ENCODE results near the gene SPPL2C.

DNA sequence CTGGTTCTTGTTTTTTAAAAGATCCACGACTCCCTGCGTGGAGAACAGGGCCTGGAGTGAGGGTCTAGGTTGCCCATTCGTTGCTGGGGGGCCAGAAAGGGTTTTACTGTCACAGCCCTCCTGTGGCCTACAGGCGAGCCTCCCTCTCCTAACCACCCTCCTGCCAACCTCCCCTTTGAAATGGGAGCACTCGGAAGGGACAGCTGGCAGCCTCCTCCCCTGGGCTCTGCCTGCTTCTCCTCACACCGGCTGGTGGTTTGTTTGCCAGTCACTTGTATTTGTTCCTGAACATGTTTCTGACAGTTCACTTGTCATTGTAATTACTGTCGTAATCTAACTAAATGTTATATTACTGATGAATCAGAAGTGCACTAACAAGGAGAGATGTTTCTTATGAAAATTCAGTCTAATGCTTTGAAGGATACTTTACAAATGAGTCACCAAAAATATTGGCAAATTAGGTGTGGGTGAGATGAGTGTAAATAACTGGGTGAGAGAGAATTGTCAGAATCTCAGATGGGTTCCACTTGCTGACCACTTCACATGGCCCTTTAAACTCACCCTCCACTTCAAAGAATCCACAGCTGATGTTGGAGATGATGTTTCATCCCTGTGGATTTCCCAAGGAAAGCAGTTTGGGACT, 2.7 kb upstream of the SPPL2C start:
- TF ChIP-seq, protein P1, sequence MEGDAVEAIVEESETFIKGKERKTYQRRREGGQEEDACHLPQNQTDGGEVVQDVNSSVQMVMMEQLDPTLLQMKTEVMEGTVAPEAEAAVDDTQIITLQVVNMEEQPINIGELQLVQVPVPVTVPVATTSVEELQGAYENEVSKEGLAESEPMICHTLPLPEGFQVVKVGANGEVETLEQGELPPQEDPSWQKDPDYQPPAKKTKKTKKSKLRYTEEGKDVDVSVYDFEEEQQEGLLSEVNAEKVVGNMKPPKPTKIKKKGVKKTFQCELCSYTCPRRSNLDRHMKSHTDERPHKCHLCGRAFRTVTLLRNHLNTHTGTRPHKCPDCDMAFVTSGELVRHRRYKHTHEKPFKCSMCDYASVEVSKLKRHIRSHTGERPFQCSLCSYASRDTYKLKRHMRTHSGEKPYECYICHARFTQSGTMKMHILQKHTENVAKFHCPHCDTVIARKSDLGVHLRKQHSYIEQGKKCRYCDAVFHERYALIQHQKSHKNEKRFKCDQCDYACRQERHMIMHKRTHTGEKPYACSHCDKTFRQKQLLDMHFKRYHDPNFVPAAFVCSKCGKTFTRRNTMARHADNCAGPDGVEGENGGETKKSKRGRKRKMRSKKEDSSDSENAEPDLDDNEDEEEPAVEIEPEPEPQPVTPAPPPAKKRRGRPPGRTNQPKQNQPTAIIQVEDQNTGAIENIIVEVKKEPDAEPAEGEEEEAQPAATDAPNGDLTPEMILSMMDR (IDR thresholded peaks at IDR 0.05) = no peak
- TF ChIP-seq POLR2A (IDR thresholded peaks at IDR 0.05) = no peak
